GM18520 (cell line): ENCODE results near the gene SRL.

Experiments
- ATAC-seq: cut with Tn5 transposase; IDR thresholded peaks from one replicate; pipeline ENCODE4 v1.9.1; 2021; ENCODE audit not compliant: unreplicated experiment

Gene SRL

DNA sequence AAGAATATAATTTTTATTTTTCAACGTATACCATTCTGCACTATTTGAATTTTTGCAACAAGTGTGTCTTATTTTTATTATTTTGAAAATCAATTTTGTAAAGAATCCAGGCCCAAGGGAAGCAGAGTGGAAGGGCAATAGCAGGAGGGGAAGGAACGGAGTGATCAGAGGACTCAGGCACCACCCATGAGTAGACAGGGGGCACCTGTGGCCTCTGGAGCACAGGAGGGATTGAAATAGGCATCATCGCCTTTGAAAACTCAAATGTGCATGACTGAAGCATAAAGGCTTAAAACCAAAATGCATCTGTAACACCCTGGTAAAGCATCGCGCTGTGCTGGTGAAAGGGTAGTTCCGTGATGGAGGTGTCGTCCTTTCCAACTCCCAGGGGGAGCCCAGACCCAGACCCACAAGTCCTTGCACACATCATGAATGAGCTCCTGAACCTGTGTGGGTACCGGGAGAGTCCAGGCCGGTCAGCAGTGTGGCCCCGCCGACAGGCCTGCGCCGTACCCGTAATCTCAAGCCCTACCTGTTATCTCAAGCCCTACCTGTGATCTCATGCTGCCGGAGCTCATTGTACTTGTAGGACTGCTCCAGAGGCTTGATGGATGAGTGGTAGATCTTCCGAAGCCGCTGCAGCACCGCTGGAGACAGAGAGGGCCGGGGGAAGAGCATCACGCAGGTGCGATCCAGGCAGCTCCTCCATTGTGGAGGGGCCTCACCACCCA, 39.1 kb downstream of the SRL start:
- no peak for ATAC-seq

DNA sequence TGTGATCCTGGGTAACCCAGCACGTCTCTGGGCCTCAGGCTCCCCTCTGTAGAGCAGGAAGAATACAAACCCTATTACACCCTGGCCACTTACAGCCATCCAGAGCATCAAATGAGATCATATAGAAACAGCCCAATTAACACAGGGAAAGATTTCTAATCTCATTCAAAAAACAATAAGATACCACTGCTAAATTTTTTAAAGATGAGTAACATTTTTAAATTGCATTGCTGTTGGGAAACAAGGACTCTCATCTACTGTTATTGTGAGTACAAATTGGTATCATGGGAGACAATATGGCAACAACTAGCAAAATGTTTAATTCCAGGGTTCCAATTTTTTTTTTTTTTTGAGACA, 41.1 kb downstream of the SRL start:
- no peak for ATAC-seq

DNA sequence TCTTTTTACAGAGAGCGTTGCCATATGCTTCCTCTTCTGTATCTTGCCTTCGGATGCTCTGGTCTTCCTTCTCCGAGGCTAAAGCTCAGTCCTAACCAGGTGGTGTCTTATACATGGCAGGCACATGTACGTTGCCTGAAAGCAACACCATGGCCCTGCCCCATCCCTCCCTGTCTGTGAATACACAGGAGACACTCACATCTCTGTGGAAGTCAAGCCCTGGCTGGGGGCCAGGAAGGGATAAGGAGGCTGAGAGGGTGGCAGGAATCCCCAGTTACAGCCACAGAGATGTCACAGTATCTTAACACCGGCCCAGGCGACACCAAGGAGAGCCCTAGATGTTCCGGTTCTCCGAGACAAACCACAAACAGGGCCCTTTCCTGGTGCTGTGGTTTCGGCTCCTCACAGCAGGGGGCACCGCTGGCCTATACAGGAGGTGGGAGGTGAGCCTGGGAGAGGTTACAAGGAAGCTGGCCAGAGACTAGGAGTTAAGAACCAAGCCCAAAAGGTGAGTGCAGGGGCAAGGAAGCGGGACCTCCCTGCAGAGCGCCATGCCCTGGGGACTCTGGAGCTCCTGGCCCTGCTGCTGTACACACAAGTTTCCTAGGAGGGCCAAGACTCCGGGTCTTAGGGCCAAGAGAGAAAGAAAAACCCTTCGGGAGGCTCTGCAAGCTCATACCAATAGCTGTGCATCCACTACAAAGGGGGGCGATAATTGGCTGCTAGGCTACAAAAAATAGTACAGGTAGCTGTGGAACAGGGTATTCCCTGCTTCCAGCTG, 41.7 kb downstream of the SRL start:
- ATAC-seq: no peak

DNA sequence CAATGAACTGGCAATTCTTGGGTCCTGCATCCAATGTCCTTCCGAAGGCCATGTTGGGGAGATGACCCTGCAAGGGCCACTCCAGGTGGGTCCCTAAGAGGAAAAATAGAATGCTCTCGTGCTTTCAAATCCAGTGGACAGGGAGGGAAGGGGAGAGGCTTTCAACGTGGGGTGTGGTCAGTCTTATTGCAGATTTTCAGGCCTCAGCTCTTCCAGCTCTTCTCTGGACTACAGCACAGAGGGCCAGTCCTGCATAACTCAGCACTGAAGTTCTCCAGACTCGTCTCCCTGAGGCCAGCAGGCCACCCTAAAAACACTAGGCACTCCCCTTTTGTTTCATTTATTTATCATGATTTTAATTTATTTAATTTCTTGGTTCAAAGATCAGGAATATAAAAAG, 43.1 kb downstream of the SRL start:
- ATAC-seq: no peak

DNA sequence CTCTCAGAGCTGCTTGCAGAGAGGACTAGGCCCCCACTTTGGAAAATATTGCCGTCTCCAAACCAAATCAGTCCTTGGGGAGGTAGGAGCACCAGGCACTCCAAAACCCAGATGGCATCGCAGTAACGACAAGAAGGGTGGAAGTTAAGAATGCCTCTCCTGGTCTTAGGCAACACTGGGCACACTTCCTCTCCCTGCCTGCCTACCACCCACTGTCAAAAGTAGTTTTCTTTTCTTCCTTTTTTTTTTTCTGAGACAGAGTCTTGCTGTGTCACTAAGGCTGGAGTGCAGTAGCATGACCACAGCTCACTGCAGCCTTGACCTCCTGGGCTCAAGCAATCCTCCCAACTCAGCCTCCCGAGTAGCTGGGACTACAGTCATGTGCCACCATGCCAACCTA, 47.2 kb downstream of the SRL start:
- no peak for ATAC-seq

DNA sequence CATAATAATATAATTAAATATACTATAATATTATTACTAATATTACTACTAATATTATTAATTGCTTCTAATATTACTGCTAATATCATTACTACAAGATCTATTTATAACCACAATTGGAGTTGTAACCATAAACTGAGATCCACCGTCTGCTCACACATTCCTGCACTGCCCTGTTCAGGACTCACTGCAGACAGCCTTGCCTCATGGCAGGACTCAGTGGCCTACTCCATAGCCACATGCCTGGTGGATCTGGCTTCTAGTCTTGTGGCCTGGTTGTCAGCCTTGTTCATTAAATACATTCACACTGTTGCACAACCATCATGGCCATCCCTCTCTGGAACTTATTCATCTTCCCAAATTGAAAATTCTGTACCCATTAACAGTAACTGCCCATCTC, 48.0 kb downstream of the SRL start:
- ATAC-seq: no peak

DNA sequence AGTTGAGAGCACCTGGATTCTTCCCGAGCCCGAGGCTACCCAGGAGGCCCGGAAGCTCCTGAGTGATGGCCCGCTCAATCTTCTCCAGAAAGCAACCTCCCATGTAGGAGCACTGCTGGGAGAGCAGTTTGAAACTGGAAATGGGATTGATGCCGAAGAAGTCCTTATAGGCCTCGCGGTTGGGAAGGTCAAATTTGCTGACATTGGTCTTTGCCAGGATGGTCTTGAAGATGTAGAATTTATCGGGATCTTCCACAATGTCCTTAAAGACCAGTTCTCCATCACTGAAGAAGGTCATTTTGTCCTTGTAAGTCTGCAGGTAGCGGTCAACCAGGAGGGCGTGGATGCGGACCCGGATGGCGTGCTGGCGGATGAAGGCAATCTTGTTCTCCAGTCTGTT, 49.7 kb downstream of the SRL start:
- no peak for ATAC-seq

DNA sequence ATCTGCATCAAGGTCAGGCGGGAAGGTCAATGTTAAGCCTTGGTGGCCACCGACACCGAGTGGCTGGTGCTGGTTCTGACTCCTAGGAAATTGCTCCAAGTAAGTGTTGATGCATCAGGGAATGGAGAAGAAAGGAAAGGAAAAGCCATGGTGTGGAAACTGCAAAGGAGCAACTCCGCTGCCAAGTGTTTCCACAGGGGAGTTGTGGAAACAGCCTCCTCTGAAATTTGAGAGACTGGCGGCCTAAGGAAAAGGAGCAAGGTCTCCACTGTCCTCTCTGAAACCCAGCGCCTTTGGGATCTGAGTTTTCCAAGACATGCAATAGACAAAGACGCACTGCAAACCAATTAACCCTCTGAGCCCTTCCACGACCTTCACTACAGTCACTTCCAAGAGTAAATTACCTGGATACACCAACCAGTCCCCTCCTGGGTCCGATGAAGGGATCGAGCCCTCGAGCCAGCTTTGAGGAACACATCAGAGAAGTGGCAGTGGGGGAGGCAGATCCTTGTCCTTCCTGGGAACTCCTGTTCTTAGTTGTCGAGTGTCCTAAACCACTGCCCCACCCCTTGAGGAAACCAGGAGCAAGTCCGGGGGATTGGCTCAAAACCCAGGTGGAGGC, 51.1 kb downstream of the SRL start:
- no peak for ATAC-seq

DNA sequence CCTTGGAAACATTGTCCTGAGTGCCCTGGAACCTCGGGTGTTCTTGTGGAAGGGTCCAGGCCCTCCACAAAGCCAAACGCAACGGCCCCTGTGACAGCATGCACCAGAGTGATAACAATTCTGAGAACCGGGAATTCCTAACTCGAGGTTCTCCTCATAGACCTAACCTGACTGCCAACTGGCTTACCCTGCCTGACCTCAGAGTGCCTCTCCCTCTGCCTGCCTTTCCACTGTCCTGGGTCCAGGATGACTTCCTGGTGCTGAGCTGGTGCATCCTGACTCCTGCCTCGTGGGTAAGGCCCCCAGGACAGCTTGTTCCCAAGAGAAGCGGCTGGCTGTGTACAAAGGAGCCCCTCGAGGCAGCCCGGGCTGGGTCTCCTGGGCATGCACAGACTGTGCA, 51.8 kb downstream of the SRL start:
- no peak for ATAC-seq

DNA sequence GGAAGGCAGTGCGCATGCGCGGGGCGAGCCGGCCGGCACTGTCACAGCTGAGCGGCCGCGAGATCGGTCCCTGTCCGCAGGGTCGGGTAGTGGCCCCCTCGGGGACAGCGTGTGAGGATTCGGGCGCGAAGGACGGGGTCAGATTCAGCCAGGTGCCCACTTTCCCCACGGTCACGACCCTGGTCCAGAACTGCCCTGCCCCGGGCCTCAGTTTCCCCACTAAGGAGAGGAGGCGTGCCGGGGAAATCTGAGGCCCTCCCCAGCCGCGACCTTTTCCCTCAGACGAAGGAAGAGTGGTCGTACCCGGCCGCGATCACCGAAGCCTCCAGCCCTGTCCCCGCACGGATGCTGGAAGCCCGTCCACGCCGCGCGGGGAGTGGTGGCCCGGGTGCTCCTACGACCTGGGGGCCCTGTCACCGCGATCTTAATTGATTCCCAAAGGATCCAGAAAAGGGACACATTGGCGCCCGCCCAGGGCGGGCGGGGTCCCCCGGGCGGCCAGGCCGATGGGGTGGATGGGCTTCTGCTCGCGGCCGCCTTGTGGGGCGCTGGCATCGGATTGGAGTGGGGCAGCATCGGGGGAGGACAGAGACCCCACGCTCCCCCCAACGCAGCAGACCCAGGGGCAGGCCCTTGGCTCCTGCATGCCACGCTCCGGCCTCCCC, 57.7 kb downstream of the SRL start:
- no peak for ATAC-seq

DNA sequence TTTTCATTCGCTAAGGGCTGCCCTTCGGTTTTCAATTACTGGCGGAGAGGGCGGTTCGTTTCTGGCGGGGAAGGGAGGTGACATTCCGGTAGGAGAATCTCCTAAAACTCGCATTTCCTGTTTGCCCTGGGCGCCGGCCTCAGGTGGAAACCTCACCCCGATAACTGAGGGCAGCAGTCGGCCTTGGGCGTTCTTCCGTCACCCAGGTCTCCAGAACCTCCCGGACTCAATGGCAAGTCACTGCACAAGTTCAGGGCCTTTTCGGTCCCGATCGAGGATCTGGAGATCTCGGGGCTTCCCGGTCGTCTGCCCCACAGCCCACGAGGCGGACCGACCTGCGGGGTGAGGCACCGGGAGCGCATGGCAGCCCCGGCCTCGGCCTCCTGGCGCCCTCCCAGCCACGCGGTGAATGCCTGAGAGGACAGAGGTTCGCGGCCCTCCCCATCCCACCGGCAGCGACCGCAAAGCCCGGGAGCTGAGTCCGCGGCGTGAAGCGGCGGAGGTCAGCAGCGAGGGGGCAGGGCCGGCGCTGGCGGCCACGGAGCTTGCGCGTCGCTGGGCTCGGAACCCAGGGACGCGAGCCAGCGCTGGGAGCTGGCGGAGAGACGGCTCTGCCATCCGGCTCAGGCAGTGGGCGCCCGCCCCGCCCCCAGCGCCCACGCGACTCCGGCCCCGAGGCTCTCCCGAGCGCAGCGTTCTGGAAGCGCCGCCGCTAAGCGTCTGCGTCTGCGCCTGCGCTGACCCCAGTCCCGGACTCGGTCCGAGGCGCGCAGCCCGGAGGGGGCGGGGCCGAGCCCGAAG, 58.4 kb downstream of the SRL start:
- ATAC-seq: peak; percentile 83

DNA sequence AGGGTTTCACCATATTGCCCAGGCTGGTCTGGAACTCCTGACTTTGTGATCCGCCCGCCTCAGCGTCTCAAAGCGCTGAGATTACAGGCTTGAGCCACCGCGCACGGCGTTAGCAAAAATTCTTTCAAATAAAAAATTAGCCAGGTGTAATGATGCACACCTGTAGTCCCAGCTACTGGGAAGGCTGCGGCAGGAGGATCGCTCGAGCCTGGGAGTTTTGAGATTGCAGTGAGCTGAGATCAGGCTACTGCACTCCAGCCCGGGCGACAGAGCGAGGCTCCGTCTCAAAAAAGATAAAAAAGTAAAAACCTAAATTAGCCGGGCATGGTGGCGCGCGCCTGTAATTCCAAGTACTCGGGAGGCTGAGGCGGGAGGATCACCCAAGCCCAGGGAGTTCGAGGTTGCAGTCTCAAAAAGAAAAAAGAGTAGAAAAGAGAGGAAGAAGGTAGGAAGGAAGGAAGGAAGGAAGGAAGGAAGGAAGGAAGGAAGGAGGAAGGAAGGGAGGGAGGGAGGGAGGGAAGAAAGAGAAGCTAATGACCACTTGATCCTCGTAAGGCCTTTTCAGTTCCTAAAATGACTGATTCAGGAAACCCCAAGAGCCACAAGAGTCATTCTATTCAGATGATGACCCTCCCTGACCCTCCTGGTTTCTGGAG, 59.2 kb downstream of the SRL start:
- peak; percentile 17 for ATAC-seq

DNA sequence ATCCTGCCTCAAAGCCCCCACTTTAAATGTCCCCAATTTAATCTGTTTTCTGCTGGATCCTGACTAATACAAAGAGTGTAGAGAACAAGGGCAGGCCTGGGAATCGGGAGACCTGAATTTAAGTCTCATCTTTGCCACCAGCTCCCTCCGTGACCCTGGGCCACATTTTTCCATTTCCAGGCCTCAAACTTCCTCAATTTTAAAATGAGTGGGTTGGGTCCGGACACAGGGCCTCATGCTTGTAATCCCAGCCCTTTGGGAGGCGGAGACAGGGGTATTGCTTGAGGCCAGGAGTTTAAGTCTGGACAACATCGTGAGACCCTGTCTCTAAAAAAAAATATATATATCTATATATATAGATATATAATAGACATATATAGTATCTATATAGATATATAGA, 61.4 kb downstream of the SRL start:
- ATAC-seq: no peak

DNA sequence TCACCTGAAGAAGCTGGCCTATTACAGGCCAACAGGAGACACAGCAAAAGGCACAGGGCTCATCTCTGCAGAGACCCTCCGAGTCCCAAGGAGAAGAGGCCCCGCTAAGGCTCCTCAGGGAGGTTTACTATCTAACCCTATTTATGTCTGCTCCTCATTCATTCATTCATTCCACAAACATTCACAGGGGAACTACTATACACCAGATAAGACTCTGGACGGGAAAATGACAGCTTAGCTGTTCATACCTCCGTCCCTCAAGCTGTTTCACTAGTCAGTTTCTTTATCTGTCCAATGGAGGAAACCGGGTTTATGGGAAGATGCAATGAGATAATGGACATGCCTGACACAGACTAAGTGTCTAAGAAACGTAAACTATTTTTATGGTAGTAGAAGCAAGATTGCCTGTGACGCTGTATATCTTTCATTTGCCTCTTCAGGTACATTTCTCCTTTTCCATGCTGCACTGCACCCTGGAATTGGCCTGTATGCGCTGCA, 62.1 kb downstream of the SRL start:
- ATAC-seq: no peak

DNA sequence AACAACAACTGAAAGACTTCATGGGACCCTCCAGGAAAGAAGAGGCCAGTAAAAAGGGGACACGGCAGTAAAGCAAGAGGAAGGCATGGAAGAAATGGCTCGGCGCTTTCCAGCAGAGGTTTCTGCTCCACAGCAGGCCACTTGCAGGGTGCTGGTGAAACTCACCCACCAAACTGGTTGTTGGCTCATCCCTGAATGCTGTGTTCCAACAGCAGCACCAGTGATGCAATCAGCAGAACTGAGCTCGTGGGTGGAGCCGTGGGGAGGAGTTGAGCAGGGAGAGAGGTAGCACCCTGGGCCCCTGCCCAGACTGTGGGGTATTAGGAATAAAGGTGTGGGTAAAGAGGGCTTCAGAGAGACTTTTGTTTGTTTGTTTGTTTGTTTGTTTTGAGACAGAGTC, 62.9 kb downstream of the SRL start:
- no peak for ATAC-seq

DNA sequence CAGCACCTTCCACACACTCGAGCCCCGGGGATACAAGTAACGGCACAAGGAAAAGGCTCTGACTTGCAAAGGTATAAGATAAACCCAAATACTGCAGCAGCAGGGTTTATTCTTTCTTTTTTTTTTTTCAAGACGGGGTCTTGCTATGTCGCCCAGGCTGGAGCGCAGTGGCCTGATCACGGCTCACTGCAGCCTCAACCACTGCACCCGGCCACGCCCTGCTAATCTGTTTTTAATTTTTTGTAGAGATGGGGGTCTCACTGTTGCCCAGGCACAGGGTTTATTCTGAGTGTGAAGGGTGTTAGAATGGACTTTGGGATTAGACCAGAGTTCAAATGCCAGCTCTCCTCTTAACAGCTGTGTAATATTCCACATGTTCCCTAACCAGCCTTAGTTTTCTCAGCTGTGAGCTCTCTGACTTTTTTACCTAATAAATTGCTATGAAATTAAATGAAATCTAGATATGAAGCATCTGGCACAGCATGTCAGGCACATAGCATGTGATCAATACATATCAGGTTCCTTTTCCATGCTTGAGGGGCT, 63.3 kb downstream of the SRL start:
- no peak for ATAC-seq

DNA sequence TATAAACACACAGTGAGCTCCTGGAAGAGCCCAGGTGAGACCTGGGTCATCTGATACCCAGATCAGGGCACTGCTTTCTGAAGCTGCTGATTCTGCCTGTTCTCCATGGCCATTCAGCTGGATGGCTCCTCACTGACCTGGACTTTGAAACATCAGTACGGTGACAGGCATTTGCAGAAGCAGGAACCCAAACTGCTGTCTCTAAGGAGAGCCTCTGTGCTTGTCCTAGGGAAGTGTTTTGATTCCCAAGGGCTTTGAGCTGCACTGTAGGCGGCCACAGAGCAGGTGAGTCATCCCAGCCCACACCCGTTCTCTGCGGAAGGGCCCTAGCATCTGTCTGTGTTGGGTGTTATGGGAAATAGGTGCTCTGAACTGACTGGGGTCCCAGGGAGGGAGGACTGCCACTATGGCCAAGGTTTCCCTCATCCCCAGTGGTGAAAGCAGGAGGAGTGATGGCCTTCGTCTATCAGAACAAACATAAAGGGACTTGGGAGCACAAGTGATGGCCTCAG, 64.9 kb downstream of the SRL start:
- ATAC-seq: peak; percentile 40

DNA sequence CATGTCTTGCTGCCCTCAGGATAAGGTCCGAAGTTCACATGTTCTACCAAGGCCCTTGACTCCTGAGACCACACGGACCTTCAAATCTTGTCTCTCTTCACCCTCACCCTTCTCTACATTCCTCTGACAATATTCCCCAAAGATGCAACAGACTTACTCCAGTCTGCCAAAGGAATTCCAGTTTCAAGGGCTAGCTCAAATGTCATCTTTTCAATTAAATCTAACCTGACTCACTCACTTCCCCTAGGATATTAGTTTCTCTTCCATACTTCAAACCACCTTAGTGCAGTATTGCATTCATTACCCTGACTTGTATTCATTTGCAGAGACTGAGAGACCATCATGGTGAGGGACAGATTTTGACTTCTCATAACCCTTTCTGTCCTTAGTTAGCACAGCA, 66.0 kb downstream of the SRL start:
- no peak for ATAC-seq

DNA sequence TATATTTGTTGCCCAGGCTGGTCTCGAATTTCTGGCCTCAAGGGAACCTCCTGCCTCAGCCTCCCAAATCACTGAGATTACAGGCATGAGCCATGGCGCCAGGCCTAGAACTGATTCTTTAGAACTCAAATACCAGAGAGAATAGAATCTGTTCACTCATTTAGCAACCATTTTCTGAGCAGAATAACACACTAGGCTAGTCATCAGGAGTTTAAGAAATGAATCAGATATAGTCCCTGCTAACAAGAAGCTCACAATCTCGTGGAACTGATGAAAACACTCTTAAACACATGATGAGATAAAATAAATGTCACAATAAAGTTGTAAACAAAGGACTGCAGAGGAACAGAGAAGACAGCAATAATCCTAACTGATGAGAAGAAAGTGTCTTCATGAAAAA, 69.8 kb downstream of the SRL start:
- no peak for ATAC-seq

DNA sequence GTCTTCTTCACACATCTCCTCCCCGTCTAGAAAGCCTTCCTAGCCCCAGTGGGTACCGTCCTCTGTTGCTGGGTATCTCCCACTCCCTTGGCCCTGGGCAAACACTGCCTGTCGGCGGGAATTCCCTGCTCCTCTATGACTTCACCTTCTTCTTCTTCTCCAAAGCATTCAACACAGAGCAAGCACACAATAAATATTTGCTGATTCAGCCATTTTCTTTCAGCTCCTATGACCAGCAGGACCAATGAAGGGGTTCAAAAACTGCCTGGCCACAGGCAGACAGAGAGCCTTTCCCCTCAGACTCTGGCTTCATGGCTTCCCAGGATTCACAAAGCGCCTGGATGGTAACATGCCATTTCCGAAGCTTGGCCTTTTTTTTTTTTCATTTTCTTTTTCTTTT, 72.5 kb downstream of the SRL start:
- ATAC-seq: no peak
